Natural killer cell (primary cell): ENCODE measurements around the gene AHRR. TPM values are rescaled to one million over a fixed set of nuclear protein-coding genes. Genes with fewer than 3 reads are reported as not detected.

Source experiments
- ATAC-seq, 3 donors: fragments of 150-1000 bp in 2 of 3; fragments of 200-7000 bp in 1 of 3; cut with Tn5 transposase; 1 replicate in 1 of 3; 2 replicates in 2 of 3; pipeline ENCODE4 v1.10.0; 2021; ENCODE audit warnings: mild to moderate bottlenecking in 2 of 3, moderate library complexity in 2 of 3
- DNase-seq, 2 donors: peaks; one replicate each; pipeline versions ENCODE4 v3.0.0 to v3.0.0-alpha.2; 2013 to 2021; ENCODE audit warnings: mixed read lengths in 1 of 2
- H3K27ac ChIP-seq: one replicate; pipeline ENCODE4 v1.5.1; 2013; ENCODE audit warnings: mild to moderate bottlenecking, low read length
- H3K27me3 ChIP-seq: one replicate; pipeline ENCODE4 v1.6.1; 2013; ENCODE audit warnings: low read length; ENCODE audit not compliant: control insufficient read depth, insufficient read depth
- H3K36me3 ChIP-seq: one replicate; pipeline ENCODE4 v1.6.1; 2013; ENCODE audit warnings: low read length; ENCODE audit not compliant: control insufficient read depth, insufficient read depth
- H3K4me1 ChIP-seq: one replicate; pipeline ENCODE4 v1.6.1; 2013; ENCODE audit warnings: low read length; ENCODE audit not compliant: control insufficient read depth, insufficient read depth
- H3K4me3 ChIP-seq: one replicate; pipeline ENCODE4 v1.5.1; 2013; ENCODE audit warnings: low read length
- H3K9me3 ChIP-seq: one replicate; pipeline ENCODE4 v1.6.1; 2013; ENCODE audit warnings: low read length; ENCODE audit not compliant: control insufficient read depth, insufficient read depth
- H3K27ac Mint-ChIP-seq, 2 donors: one replicate each; pipeline ENCODE4 v1.8.0; 2022; ENCODE audit warnings: mild to moderate bottlenecking in 2 of 2, mixed read lengths in 2 of 2, moderate library complexity in 1 of 2
- H3K27me3 Mint-ChIP-seq, 2 donors: one replicate each; pipeline ENCODE4 v1.8.0; 2022; ENCODE audit warnings: low read depth in 2 of 2, mixed read lengths in 2 of 2
- H3K36me3 Mint-ChIP-seq: one replicate; pipeline ENCODE4 v1.8.0; 2022; ENCODE audit warnings: mixed read lengths
- H3K4me1 Mint-ChIP-seq, 2 donors: one replicate each; pipeline ENCODE4 v1.8.0; 2022; ENCODE audit warnings: mixed read lengths in 2 of 2
- H3K4me3 Mint-ChIP-seq: one replicate; pipeline ENCODE4 v1.8.0; 2022; ENCODE audit warnings: mild to moderate bottlenecking, moderate library complexity, mixed read lengths
- H3K9me3 Mint-ChIP-seq, 2 donors: one replicate each; pipeline ENCODE4 v1.8.0; 2022; ENCODE audit warnings: mixed read lengths in 2 of 2
- WGBS: methylation state at CpG from one replicate; pipeline ENCODE4 v1.1.7; 2013; ENCODE audit warnings: missing lambda C conversion rate; ENCODE audit not compliant: insufficient coverage; 5-methylcytosine and 5-hydroxymethylcytosine counted together
- intact Hi-C: fragments of 100-400 bp; cut with micrococcal nuclease; formaldehyde crosslinking; loops from one replicate; pipeline ENCODE4 v1.14.2; 2022
- total RNA-seq, 4 donors: library from RNA; stranded (reverse); fragments of 120-200 nt in 1 of 4; gene quantifications; one replicate each; pipeline versions ENCODE4 v1.2.3 to v1.2.4, GENCODE V29; 2013 to 2022
- TF ChIP-seq, protein P1 (sequence below): fragments of 200-600 bp; IDR thresholded peaks from one replicate; pipeline ENCODE4 v1.8.0; 2022; ENCODE audit warnings: antibody characterized with exemption

AHRR gene
- total RNA-seq, 3 donors from 2014 or later (not counting 1 experiment from before 2014, with no cell fraction given) = 0.88 to 1.4 (median 1.2) TPM

DNA sequence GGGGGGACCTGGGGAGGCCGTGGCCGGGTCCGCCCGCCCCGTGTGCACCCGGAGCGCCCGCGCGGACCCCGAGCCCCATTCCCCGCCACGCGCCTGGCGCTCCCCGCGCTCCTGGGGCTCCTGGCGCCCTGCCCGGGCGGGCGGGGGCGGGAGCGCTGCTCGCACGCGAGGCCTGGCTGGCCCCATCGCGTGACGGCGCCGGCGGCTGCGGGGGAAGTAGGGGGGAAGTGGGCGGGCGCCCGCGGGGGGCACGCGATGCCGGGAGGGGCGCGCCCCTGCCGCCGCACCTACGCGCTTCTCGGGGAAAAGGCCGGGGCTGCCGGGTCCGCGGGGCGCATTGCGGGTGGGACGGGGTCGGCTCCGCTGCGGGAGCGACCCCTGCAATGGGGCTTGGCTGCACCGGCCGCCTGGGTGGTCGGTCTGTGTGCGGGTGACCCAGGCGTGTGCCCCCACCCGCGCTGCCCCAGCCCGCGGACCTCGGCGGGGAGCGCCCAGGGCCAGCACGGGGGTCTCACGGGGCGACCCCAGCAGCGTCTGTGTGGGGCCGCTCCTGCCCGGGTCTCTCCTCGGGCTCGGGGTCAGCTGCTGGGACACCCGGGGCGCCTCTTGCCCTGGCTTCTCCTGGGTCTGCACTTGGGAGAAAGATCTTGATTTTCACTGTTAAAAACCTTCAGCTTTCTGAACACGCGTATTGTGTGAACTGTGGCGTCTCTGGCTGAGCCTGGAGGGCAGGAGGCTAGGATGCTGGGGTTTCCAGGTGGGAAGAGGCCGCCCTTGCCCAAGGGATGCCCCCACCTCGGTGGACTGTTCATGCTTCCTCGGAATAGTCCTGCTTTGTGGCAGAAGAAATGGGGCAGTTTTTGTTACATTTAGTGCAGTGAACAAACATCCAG lies 52.4 kb downstream of the AHRR start:
- H3K36me3 Mint-ChIP-seq = no peaks in the 10 kb centered on the region
- intact Hi-C loops = no loop called here
- H3K9me3 Mint-ChIP-seq = no peaks in the 10 kb centered on the region
- H3K27me3 Mint-ChIP-seq = peaks cover 8 to 18% of the 10 kb centered on the region in 2 donors
- DNase-seq (peak in 1 of 2 donors; percentile 84), ATAC-seq (peak; percentile 28 to 71 (median 63))
- no peak overlapping the region for H3K27ac Mint-ChIP-seq
- Histone ChIP-seq H3K27ac (no peak overlapping the region), H3K9me3 (no peaks in the 10 kb centered on the region), H3K27me3 (peaks cover 9% of the 10 kb centered on the region), H3K4me1 (peaks cover 11% of the 10 kb centered on the region), H3K4me3 (no peak overlapping the region), H3K36me3 (no peaks in the 10 kb centered on the region)
- H3K4me1 Mint-ChIP-seq = peaks cover 7 to 9% of the 10 kb centered on the region in 2 donors
- H3K4me3 Mint-ChIP-seq = peak overlapping the region; percentile 35
- 3% methylated on average over 86 of the region's 86 CpGs for WGBS
- TF ChIP-seq, protein P1, sequence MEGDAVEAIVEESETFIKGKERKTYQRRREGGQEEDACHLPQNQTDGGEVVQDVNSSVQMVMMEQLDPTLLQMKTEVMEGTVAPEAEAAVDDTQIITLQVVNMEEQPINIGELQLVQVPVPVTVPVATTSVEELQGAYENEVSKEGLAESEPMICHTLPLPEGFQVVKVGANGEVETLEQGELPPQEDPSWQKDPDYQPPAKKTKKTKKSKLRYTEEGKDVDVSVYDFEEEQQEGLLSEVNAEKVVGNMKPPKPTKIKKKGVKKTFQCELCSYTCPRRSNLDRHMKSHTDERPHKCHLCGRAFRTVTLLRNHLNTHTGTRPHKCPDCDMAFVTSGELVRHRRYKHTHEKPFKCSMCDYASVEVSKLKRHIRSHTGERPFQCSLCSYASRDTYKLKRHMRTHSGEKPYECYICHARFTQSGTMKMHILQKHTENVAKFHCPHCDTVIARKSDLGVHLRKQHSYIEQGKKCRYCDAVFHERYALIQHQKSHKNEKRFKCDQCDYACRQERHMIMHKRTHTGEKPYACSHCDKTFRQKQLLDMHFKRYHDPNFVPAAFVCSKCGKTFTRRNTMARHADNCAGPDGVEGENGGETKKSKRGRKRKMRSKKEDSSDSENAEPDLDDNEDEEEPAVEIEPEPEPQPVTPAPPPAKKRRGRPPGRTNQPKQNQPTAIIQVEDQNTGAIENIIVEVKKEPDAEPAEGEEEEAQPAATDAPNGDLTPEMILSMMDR = no peak

DNA sequence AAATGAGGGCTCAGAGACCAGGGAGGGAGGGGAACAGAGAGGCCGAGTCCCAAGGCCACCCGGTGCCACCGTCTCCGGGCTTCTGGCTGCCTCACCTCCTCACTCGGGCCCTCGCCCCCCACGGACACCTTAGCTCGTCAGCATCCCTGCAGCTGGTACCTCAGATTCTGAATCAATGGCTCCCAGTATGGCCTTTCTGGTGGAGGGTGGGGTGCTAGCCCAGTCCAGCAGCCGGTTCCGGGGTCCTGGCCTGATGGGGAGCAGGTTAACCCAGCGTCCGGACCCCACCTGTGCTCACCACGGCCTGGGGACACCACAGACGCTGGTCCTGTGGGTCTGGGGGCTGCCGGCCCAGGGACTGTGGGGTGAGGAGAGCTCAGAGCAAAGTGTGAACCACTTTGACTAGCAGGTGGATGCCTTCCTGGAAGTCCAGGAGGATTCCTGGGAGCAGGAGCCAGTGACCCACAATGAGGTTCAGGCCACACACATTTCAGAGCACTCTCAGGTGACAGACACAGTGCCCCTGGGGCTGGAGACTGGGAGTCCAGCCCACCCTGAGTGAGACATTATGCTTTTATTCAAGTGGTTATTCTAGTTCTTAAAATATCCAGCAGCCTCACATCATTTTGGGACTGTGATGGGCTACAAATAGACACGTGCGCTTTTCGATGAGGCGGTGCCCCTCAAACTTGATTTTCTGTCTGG lies 53.3 kb downstream of the AHRR start:
- Histone ChIP-seq H3K9me3 (no peaks in the 10 kb centered on the region), H3K4me3 (no peak overlapping the region), H3K27ac (no peak overlapping the region), H3K4me1 (peaks cover 6% of the 10 kb centered on the region), H3K36me3 (no peaks in the 10 kb centered on the region), H3K27me3 (peaks cover 9% of the 10 kb centered on the region)
- peaks cover 0 to under 1% of the 10 kb centered on the region in 2 donors for H3K4me1 Mint-ChIP-seq
- ATAC-seq (no peak), DNase-seq (no peak)
- TF ChIP-seq, protein P1 = no peak
- H3K36me3 Mint-ChIP-seq = no peaks in the 10 kb centered on the region
- H3K27ac Mint-ChIP-seq = no peak overlapping the region
- H3K9me3 Mint-ChIP-seq = no peaks in the 10 kb centered on the region
- intact Hi-C loops = no loop called here
- peaks cover 0 to 13% of the 10 kb centered on the region in 2 donors for H3K27me3 Mint-ChIP-seq
- no peak overlapping the region for H3K4me3 Mint-ChIP-seq
- 91% methylated on average over 19 of the region's 19 CpGs for WGBS

DNA sequence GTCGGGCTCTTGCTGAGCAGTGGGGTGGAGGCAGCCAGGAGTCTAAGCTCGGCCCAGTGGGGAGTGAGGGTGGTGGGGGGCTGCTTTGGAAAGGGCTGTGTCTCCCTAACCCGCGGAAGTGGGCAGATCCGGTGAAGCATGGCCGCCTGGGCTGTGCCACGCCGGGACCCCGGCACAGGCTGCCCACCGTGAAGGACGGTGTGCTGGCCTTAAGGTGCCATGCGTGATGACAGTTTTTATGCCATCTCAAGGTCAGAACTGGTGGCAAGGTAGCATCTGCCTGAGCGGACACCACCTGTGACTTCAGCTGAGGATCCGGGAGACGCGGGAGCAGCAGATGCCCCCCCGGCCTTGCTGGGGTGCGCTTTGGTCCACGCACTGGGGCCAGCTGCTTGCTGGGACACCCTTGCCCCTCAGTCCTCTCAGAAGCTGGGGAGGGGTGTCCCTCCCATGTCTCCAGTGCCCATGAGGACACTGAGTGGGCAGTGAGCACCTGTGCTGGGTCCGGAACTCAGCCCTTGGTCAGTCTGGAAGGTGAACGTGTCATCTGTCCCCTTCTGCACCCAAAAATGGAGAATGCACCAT lies 53.9 kb downstream of the AHRR start:
- TF ChIP-seq, protein P1 = no peak
- Mint-ChIP-seq H3K4me1 (no peaks in the 10 kb centered on the region), H3K27ac (no peak overlapping the region), H3K4me3 (no peak overlapping the region), H3K36me3 (no peaks in the 10 kb centered on the region), H3K27me3 (peaks cover 0 to 13% of the 10 kb centered on the region in 2 donors), H3K9me3 (no peaks in the 10 kb centered on the region)
- ATAC-seq = no peak
- Histone ChIP-seq H3K4me3 (no peak overlapping the region), H3K36me3 (no peaks in the 10 kb centered on the region), H3K27ac (no peak overlapping the region), H3K9me3 (no peaks in the 10 kb centered on the region), H3K27me3 (peaks cover 9% of the 10 kb centered on the region), H3K4me1 (peaks cover 6% of the 10 kb centered on the region)
- intact Hi-C loops = no loop called here
- WGBS = 92% methylated on average over 21 of the region's 21 CpGs
- no peak for DNase-seq
